Adrenal gland (tissue), 12 donors: ENCODE measurements around the gene LBHD1. TPM values are rescaled to one million over a fixed set of nuclear protein-coding genes. Genes with fewer than 3 reads are reported as not detected.

Source experiments
- DNase-seq, 7 donors: peaks; one replicate each; pipeline ENCODE4 v3.0.0-alpha.2; 2019 to 2020
- H3K27ac ChIP-seq, 5 donors: fragments of 200-600 bp; sonication (generic) in 4 of 5; 1 replicate in 3 of 5; 2 replicates in 2 of 5; pipeline versions ENCODE4 v1.5.1 to v1.8.0; 2016 to 2020; ENCODE audit warnings: mild to moderate bottlenecking in 1 of 5
- H3K27me3 ChIP-seq: fragments of 200-600 bp; 2 replicates; pipeline ENCODE4 v1.8.0; 2021
- H3K36me3 ChIP-seq, 2 donors: fragments of 200-600 bp; replicated peaks in 1 of 2; 1 replicate in 1 of 2; 2 replicates in 1 of 2; pipeline versions ENCODE4 v1.5.1 to v1.8.0; 2018 to 2022
- H3K4me1 ChIP-seq, 2 donors: fragments of 200-600 bp; replicated peaks in 1 of 2; 1 replicate in 1 of 2; 2 replicates in 1 of 2; pipeline versions ENCODE4 v1.5.1 to v1.8.0; 2018 to 2021
- H3K4me3 ChIP-seq, 4 donors: fragments of 200-600 bp; sonication (generic) in 3 of 4; one replicate each; pipeline ENCODE4 v1.5.1; 2016 to 2018
- H3K9me3 ChIP-seq, 3 donors: fragments of 200-600 bp; sonication (generic) in 1 of 3; replicated peaks in 1 of 3; 1 replicate in 2 of 3; 2 replicates in 1 of 3; pipeline versions ENCODE4 v1.5.1 to v1.8.0; 2016 to 2021
- POLR2A ChIP-seq, 2 donors: fragments of 450-650 bp; IDR thresholded peaks; one replicate each; pipeline ENCODE4 v1.6.1; 2017; ENCODE audit warnings: antibody characterized with exemption in 2 of 2, mild to moderate bottlenecking in 2 of 2, moderate library complexity in 1 of 2
- WGBS, 4 donors: extraction: QIAGEN DNeasy Blood & Tissue Kit in 2 of 4; methylation state at CpG; one replicate each; pipeline versions ENCODE4 v1.1.5 to v1.1.7; 2013 to 2017; 5-methylcytosine and 5-hydroxymethylcytosine counted together
- intact Hi-C, 2 donors: fragments of 100-400 bp; cut with DNase I; formaldehyde crosslinking; loops; one replicate each; pipeline versions ENCODE4 v1.14.1 to v1.15.0; 2022 to 2023
- polyA plus RNA-seq, 3 donors: library from polyadenylated mRNA; stranded (reverse); fragments of 200-250 nt in 2 of 3; fragments of 350-450 nt in 1 of 3; fragmentation: Illumina TruSeq in 1 of 3; extraction: RNeasy Lipid Tissue Mini Kit (QIAGEN cat#74804) in 1 of 3; gene quantifications; one replicate each; pipeline ENCODE4 v1.2.3, GENCODE V29; 2013 to 2014
- total RNA-seq, 9 donors: library from RNA; depleted of rRNA in 4 of 9; stranded (reverse); fragments of >200 nt in 4 of 9; fragments of 120-200 nt in 1 of 9; fragmentation: NEBNext Ultra II Directional in 1 of 9; extraction: Animal tissue kit (Norgen Biotek cat#: 25700) in 1 of 9; gene quantifications; one replicate each; pipeline versions ENCODE4 v1.1.0 to v1.2.4, GENCODE V29; 2013 to 2023
- TF ChIP-seq, protein P1 (sequence below), 6 experiments: fragments of 450-650 bp in 4 of 6; fragments of 200-600 bp in 2 of 6; sonication (generic) in 1 of 6; IDR thresholded peaks; 1 replicate in 5 of 6; 2 replicates in 1 of 6; pipeline versions ENCODE4 v1.5.1 to v1.8.0; 2016 to 2021; ENCODE audit warnings: antibody characterized with exemption in 6 of 6, mild to moderate bottlenecking in 2 of 6, moderate library complexity in 1 of 6
- donor health status: healthy with polysubstance abuse.
- donor health status: Bipolar disorder and iron deficiency.
- donor health status: DM: yes; HTN: yes; CAD: no.
- donor health status: DM: no; HTN: no; CAD: no.
- donor health status: DM: no; HTN: no; CAD: no.
- donor health status: DM: yes; HTN: yes; CAD: no.

The LBHD1 gene
- total and polyA plus RNA-seq, 12 donors = 1.1 to 30.4 (median 12.7) TPM

- Histone ChIP-seq H3K27ac (peak overlapping the region in 4 of 5 donors; percentile 9 to 84 (median 72)), H3K36me3 (peaks cover 0 to 68% of the 10 kb centered on the region in 2 donors), H3K9me3 (no peaks in the 10 kb centered on the region), H3K4me3 (no peak overlapping the region), H3K27me3 (no peaks in the 10 kb centered on the region), H3K4me1 (peaks cover 33 to 36% of the 10 kb centered on the region in 2 donors)
- no peak for TF ChIP-seq POLR2A (IDR thresholded peaks at IDR 0.05)
- TF ChIP-seq, protein P1, sequence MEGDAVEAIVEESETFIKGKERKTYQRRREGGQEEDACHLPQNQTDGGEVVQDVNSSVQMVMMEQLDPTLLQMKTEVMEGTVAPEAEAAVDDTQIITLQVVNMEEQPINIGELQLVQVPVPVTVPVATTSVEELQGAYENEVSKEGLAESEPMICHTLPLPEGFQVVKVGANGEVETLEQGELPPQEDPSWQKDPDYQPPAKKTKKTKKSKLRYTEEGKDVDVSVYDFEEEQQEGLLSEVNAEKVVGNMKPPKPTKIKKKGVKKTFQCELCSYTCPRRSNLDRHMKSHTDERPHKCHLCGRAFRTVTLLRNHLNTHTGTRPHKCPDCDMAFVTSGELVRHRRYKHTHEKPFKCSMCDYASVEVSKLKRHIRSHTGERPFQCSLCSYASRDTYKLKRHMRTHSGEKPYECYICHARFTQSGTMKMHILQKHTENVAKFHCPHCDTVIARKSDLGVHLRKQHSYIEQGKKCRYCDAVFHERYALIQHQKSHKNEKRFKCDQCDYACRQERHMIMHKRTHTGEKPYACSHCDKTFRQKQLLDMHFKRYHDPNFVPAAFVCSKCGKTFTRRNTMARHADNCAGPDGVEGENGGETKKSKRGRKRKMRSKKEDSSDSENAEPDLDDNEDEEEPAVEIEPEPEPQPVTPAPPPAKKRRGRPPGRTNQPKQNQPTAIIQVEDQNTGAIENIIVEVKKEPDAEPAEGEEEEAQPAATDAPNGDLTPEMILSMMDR (IDR thresholded peaks at IDR 0.05) = no peak
- intact Hi-C loops = no loop called here
- WGBS, 4 donors = 89 to 91% (median 89%) methylated on average over 6 of the region's 6 CpGs
- DNase-seq = peak in 1 of 7 donors; percentile 11
These were observed 40.3 kb upstream of the LBHD1 start for GRCh38 chr11:62712276-62712812.

DNA sequence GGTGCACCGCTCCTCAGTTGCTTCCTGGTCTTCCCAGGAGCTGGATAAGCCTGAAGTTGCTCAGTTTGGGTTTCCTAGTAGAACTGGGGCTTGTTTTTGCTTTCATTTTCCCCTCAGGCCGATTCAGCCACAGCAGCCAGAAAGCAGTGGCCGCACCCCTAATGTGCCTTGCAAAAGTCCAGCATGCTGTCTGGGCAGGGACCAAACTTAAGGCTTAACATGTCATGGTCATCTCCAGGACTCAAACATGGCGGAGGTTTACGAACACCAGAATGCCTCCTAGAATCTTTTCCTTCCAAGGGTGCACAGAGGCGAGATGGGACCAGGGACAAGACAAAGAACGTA lies 37.9 kb upstream of the LBHD1 start:
- no peaks in the 10 kb centered on the region for H3K27me3 ChIP-seq
- TF ChIP-seq, protein P1 (IDR thresholded peaks at IDR 0.05) = no peak
- TF ChIP-seq POLR2A (IDR thresholded peaks at IDR 0.05) = no peak
- intact Hi-C loops = no loop called here

GRCh38 chr11:62709247-62710000 lies 37.4 kb upstream of the LBHD1 start:
- Histone ChIP-seq H3K27me3 (no peaks in the 10 kb centered on the region), H3K4me1 (peaks cover 40 to 51% of the 10 kb centered on the region in 2 donors), H3K9me3 (no peaks in the 10 kb centered on the region), H3K4me3 (peak overlapping the region in 3 of 4 donors; percentile 53 to 58 (median 58)), H3K36me3 (peaks cover 0 to 40% of the 10 kb centered on the region in 2 donors), H3K27ac (peak overlapping the region; percentile 84 to 96 (median 93))
- 0 to 3% (median 1%) methylated on average over 30 to 47 of the region's 47 CpGs for WGBS, 4 donors
- TF ChIP-seq, protein P1 (IDR thresholded peaks at IDR 0.05) = no peak
- peak; percentile 44 to 85 for TF ChIP-seq POLR2A (IDR thresholded peaks at IDR 0.05)
- peak; percentile 95 to 100 (median 99) for DNase-seq
- intact Hi-C loops = no loop called here

More for the DNA sequence above, 37.9 kb upstream of the LBHD1 start:
- H3K36me3 ChIP-seq = peaks cover 0 to 45% of the 10 kb centered on the region in 2 donors
- peak overlapping the region; percentile 84 to 96 (median 93) for H3K27ac ChIP-seq
- peak overlapping the region in 3 of 4 donors; percentile 53 to 58 (median 58) for H3K4me3 ChIP-seq
- DNase-seq = peak in 5 of 7 donors; percentile 31 to 71 (median 35)
- H3K9me3 ChIP-seq = no peaks in the 10 kb centered on the region
- H3K4me1 ChIP-seq = peaks cover 46 to 55% of the 10 kb centered on the region in 2 donors
- WGBS, 4 donors = 59 to 67% (median 63%) methylated on average over 7 of the region's 7 CpGs

GRCh38 chr11:62708793-62709192 lies 36.7 kb upstream of the LBHD1 start:
- TF ChIP-seq POLR2A (IDR thresholded peaks at IDR 0.05) = no peak
- TF ChIP-seq, protein P1 (IDR thresholded peaks at IDR 0.05) = no peak
- peaks cover 34 to 45% of the 10 kb centered on the region in 2 donors for H3K4me1 ChIP-seq
- DNase-seq = peak in 5 of 7 donors; percentile 40 to 67 (median 52)
- peak overlapping the region in 3 of 4 donors; percentile 21 to 58 (median 58) for H3K4me3 ChIP-seq
- 1 to 3% (median 3%) methylated on average over 4 to 7 of the region's 7 CpGs for WGBS, 4 donors
- peak overlapping the region; percentile 61 to 96 (median 93) for H3K27ac ChIP-seq
- H3K9me3 ChIP-seq = no peaks in the 10 kb centered on the region
- H3K27me3 ChIP-seq = no peaks in the 10 kb centered on the region
- intact Hi-C loops = no loop called here
- H3K36me3 ChIP-seq = peaks cover 0 to 34% of the 10 kb centered on the region in 2 donors
